ENCODE data around the gene LIMS3.
"Not testable (repeated sequence)": the region's sequence is repeated elsewhere in the genome, so short reads cannot be mapped to it uniquely, and the experiment has no call there.

- TF ChIP-seq CTCF (IDR thresholded peaks at IDR 0.05; ENCODE audit: low read depth, low read length); EZH2phosphoT487 (IDR thresholded peaks at IDR 0.05; ENCODE audit: low read depth): not testable (repeated sequence)
Observed at GRCh38 chr2:109920162-109920561, 21.7 kb downstream of the LIMS3 start.
